ENCODE measurements around the gene SETD7. TPM values are rescaled to one million over a fixed set of nuclear protein-coding genes. Genes with fewer than 3 reads are reported as not detected.
"Not testable (repeated sequence)": the region's sequence is repeated elsewhere in the genome, so short reads cannot be mapped to it uniquely, and the experiment has no call there.

SETD7 gene
- total and polyA plus RNA-seq, 2 donors (not counting 1 experiment from before 2014, with no cell fraction given), result 5.1 to 13.0 TPM

GRCh38 chr4:139465922-139466321 lies 90.1 kb downstream of the SETD7 start:
- POLR2A ChIA-PET, result no interaction called here
- Mint-ChIP-seq H3K4me1 (peaks cover 24% of the 10 kb centered on the region), H3K27me3 (no peaks in the 10 kb centered on the region), H3K9me3 (ENCODE audit: insufficient read depth) (peaks cover 12% of the 10 kb centered on the region), H3K4me3 (no peak overlapping the region), H3K27ac (no peak overlapping the region)
- H3K27ac ChIP-seq (ENCODE audit: low read length in 2 of 2), result no peak overlapping the region
- DNase-seq (no peak), ATAC-seq (ENCODE audit: low read depth) (no peak)
- peaks cover 73% of the 10 kb centered on the region for H4K20me1 ChIP-seq (ENCODE audit: control insufficient read depth, insufficient read depth, low read length, poor library complexity, severe bottlenecking)
- WGBS (ENCODE audit: insufficient coverage), result no CpG with 5 or more reads among the region's 4 CpGs
- H3K79me2 ChIP-seq (ENCODE audit: control insufficient read depth, insufficient read depth, low read length), result peaks cover 94% of the 10 kb centered on the region
- no peak overlapping the region for H2AFZ ChIP-seq (ENCODE audit: insufficient read depth, low read depth, low read length, poor library complexity, severe bottlenecking)
- intact Hi-C loops (cut with micrococcal nuclease), result no loop called here
- peaks cover 4 to 11% of the 10 kb centered on the region in 2 donors for H3K4me1 ChIP-seq (ENCODE audit: control insufficient read depth in 2 of 2, insufficient read depth in 2 of 2, low read length in 2 of 2)
- CTCF ChIA-PET, result no interaction called here
- peaks cover 0 to 11% (median 8%) of the 10 kb centered on the region in 3 donors for H3K9me3 ChIP-seq (ENCODE audit: control extremely low read depth in 1 of 3, control insufficient read depth in 2 of 3, insufficient read depth in 1 of 3, low read length in 2 of 3)
- no peak overlapping the region for H3K4me2 ChIP-seq (replicated peaks; ENCODE audit: low read depth, low read length, poor library complexity, severe bottlenecking)
- peaks cover 0 to 6% of the 10 kb centered on the region in 2 experiments for H3K36me3 ChIP-seq (replicated peaks in 1 of 2; ENCODE audit: control extremely low read depth in 1 of 2, control insufficient read depth in 1 of 2, extremely low read depth in 1 of 2, insufficient read depth in 2 of 2, low read length in 1 of 2)
- H3K4me3 ChIP-seq (ENCODE audit: control extremely low read depth in 1 of 5, extremely low read depth in 1 of 5, insufficient read depth in 1 of 5, low read depth in 2 of 5, low read length in 4 of 5), result no peak overlapping the region
- H3K27me3 ChIP-seq (replicated peaks in 1 of 4; ENCODE audit: control extremely low read depth in 1 of 4, control insufficient read depth in 3 of 4, insufficient read depth in 4 of 4, low read length in 3 of 4), result no peaks in the 10 kb centered on the region
- TF ChIP-seq CTCF (IDR thresholded peaks at IDR 0.05), result no peak
- TF ChIP-seq EZH2 (IDR thresholded peaks at IDR 0.05; ENCODE audit: borderline replicate concordance, insufficient read depth, low read depth, low read length, poor library complexity, severe bottlenecking), result no peak
- no peak overlapping the region for H3K9ac ChIP-seq (ENCODE audit: low read length)

- H3K27me3 ChIP-seq (replicated peaks in 1 of 4; ENCODE audit: control extremely low read depth in 1 of 4, control insufficient read depth in 3 of 4, insufficient read depth in 4 of 4, low read length in 3 of 4); H2AFZ ChIP-seq (ENCODE audit: insufficient read depth, low read depth, low read length, poor library complexity, severe bottlenecking); CTCF ChIA-PET; intact Hi-C loops (cut with micrococcal nuclease); H3K9me3 ChIP-seq (ENCODE audit: control extremely low read depth in 1 of 3, control insufficient read depth in 2 of 3, insufficient read depth in 1 of 3, low read length in 2 of 3); DNase-seq; ATAC-seq (ENCODE audit: low read depth); H3K9ac ChIP-seq (ENCODE audit: low read length); H3K4me1 ChIP-seq (ENCODE audit: control insufficient read depth in 2 of 2, insufficient read depth in 2 of 2, low read length in 2 of 2); H3K4me3 Mint-ChIP-seq; H3K4me3 ChIP-seq (ENCODE audit: control extremely low read depth in 1 of 5, extremely low read depth in 1 of 5, insufficient read depth in 1 of 5, low read depth in 2 of 5, low read length in 4 of 5); H3K27ac ChIP-seq (ENCODE audit: low read length in 2 of 2); H3K36me3 ChIP-seq (replicated peaks in 1 of 2; ENCODE audit: control extremely low read depth in 1 of 2, control insufficient read depth in 1 of 2, extremely low read depth in 1 of 2, insufficient read depth in 2 of 2, low read length in 1 of 2); POLR2A ChIA-PET; H3K27ac Mint-ChIP-seq; H3K27me3 Mint-ChIP-seq; H3K4me2 ChIP-seq (replicated peaks; ENCODE audit: low read depth, low read length, poor library complexity, severe bottlenecking): not testable (repeated sequence)
- H3K79me2 ChIP-seq (ENCODE audit: control insufficient read depth, insufficient read depth, low read length), result peaks cover 94% of the 10 kb centered on the region
- Mint-ChIP-seq H3K4me1 (peaks cover 15% of the 10 kb centered on the region), H3K9me3 (ENCODE audit: insufficient read depth) (peaks cover 11% of the 10 kb centered on the region)
- peaks cover 66% of the 10 kb centered on the region for H4K20me1 ChIP-seq (ENCODE audit: control insufficient read depth, insufficient read depth, low read length, poor library complexity, severe bottlenecking)
- WGBS (ENCODE audit: insufficient coverage), result no CpG with 5 or more reads among the region's 5 CpGs
These were observed 91.5 kb downstream of the SETD7 start for GRCh38 chr4:139464512-139464911.

Data from B cell (primary cell).